H1 (cell line): ENCODE data around the gene DSP.

Experiments
- BRCA1 ChIP-seq: IDR thresholded peaks from 2 replicates; pipeline ENCODE4 v1.6.1; 2012; ENCODE audit warnings: low read depth, low read length, improper control_type of control experiment
- CHD2 ChIP-seq: IDR thresholded peaks from 2 replicates; pipeline ENCODE4 v1.6.1; 2012; ENCODE audit warnings: low read length, improper control_type of control experiment
- CTCF ChIP-seq, 3 experiments: IDR thresholded peaks; 1 replicate in 2 of 3; 2 replicates in 1 of 3; pipeline versions ENCODE4 v1.5.1 to v1.6.1; 2011; ENCODE audit warnings: low read length in 3 of 3, mild to moderate bottlenecking in 3 of 3, inconsistent platforms in 2 of 3, low read depth in 1 of 3, moderate library complexity in 1 of 3; ENCODE audit not compliant: insufficient read depth in 1 of 3; ENCODE audit errors: control extremely low read depth in 1 of 3
- EZH2 ChIP-seq: fragments of 200-600 bp; sonication (generic); IDR thresholded peaks from 2 replicates; pipeline ENCODE4 v1.7.1; 2012; ENCODE audit warnings: low read depth, mild to moderate bottlenecking, moderate library complexity, low read length, inconsistent platforms; ENCODE audit not compliant: severe bottlenecking
- JUN ChIP-seq: IDR thresholded peaks from 2 replicates; pipeline ENCODE4 v1.6.1; 2011; ENCODE audit warnings: low read depth, mild to moderate bottlenecking, improper control_type of control experiment, low read length
- MAFK ChIP-seq: IDR thresholded peaks from 2 replicates; pipeline ENCODE4 v1.6.1; 2012; ENCODE audit warnings: low read depth, mild to moderate bottlenecking, improper control_type of control experiment, low read length
- NRF1 ChIP-seq: IDR thresholded peaks from 2 replicates; pipeline ENCODE4 v1.6.1; 2011; ENCODE audit warnings: mild to moderate bottlenecking, low read depth, low read length, improper control_type of control experiment
- POLR2A ChIP-seq, 2 experiments: IDR thresholded peaks; 1 replicate in 1 of 2; 2 replicates in 1 of 2; pipeline ENCODE4 v1.6.1; 2011; ENCODE audit warnings: low read depth in 2 of 2, low read length in 2 of 2, mild to moderate bottlenecking in 2 of 2; ENCODE audit errors: control extremely low read depth in 1 of 2
- ZNF274 ChIP-seq: IDR thresholded peaks from 2 replicates; pipeline ENCODE4 v1.7.0; 2012; ENCODE audit warnings: low read length, borderline replicate concordance; ENCODE audit errors: extremely low read depth
- TF ChIP-seq, protein P1 (sequence below): IDR thresholded peaks from 2 replicates; pipeline ENCODE4 v1.6.1; 2012; ENCODE audit warnings: inconsistent platforms

DNA sequence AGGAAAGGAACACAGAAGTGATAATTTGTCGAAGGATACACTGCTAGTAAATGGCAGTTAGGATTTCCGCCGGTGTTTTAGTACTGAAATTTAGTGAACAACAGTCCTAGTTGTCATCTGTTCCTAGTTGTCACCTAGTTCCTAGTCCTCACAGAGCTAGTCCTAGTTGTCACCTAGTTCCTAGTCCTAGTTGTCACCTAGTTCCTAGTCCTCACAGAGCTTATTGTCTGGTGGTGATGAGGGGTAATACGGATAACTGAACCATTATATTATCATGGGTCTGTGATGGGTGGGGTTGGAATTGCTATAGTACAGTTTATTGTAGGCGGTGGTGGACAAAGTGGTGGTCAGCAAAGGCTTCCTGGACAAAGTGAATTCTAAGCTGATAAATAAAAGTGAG lies 50.3 kb downstream of the DSP start:
- TF ChIP-seq CTCF (IDR thresholded peaks at IDR 0.05; ENCODE audit: control extremely low read depth in 1 of 3, insufficient read depth in 1 of 3, low read depth in 1 of 3, low read length in 3 of 3) (no peak), JUN (no peak), NRF1 (no peak), BRCA1 (no peak), EZH2 (no peak), POLR2A (IDR thresholded peaks at IDR 0.05; ENCODE audit: control extremely low read depth in 1 of 2, low read depth in 2 of 2, low read length in 2 of 2) (no peak), MAFK (no peak), CHD2 (no peak), ZNF274 (no peak)
- TF ChIP-seq, protein P1, sequence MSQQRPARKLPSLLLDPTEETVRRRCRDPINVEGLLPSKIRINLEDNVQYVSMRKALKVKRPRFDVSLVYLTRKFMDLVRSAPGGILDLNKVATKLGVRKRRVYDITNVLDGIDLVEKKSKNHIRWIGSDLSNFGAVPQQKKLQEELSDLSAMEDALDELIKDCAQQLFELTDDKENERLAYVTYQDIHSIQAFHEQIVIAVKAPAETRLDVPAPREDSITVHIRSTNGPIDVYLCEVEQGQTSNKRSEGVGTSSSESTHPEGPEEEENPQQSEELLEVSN = no peak
